ENCODE measurements around the gene UNC119. TPM values are rescaled to one million over a fixed set of nuclear protein-coding genes. Genes with fewer than 3 reads are reported as not detected.

The UNC119 gene
- total and polyA plus RNA-seq, 4 donors, result 14.0 to 20.0 (median 16.1) TPM

- DNase-seq (ENCODE audit: low spot score), result no peak
- Histone ChIP-seq H3K36me3 (ENCODE audit: control insufficient read depth in 4 of 4, insufficient read depth in 3 of 4, low read depth in 1 of 4, low read length in 3 of 4) (no peaks in the 10 kb centered on the region), H3K9ac (ENCODE audit: low read depth in 1 of 2, low read length in 2 of 2) (no peak overlapping the region), H3K4me1 (ENCODE audit: control insufficient read depth in 4 of 4, insufficient read depth in 4 of 4, low read length in 3 of 4) (no peaks in the 10 kb centered on the region), H3K27ac (ENCODE audit: low read depth in 1 of 2, low read length in 2 of 2) (no peak overlapping the region), H3K27me3 (ENCODE audit: control insufficient read depth in 4 of 4, insufficient read depth in 4 of 4, low read length in 3 of 4) (no peaks in the 10 kb centered on the region), H3K4me3 (ENCODE audit: low read depth in 1 of 3, low read length in 3 of 3) (no peak overlapping the region), H3K9me3 (ENCODE audit: control insufficient read depth in 4 of 4, low read length in 3 of 4) (no peaks in the 10 kb centered on the region)
- 77% methylated on average over 6 of the region's 6 CpGs for WGBS
- TF ChIP-seq SP1 (IDR thresholded peaks at IDR 0.05) (no peak), NR2F2 (IDR thresholded peaks at IDR 0.05) (no peak), EGR1 (IDR thresholded peaks at IDR 0.05; ENCODE audit: low read depth in 2 of 2) (no peak), RXRA (IDR thresholded peaks at IDR 0.05) (no peak), TAF1 (conservative IDR thresholded peaks at IDR 0.05) (no peak), ATF3 (IDR thresholded peaks at IDR 0.05) (no peak), GABPA (IDR thresholded peaks at IDR 0.05 in 1 of 2, conservative IDR thresholded peaks at IDR 0.05 in 1 of 2) (no peak), FOXA1 (IDR thresholded peaks at IDR 0.05) (no peak)
These were observed 34.3 kb downstream of the UNC119 start for GRCh38 chr17:28518132-28518531.

- Histone ChIP-seq H3K27me3 (ENCODE audit: control insufficient read depth in 4 of 4, insufficient read depth in 4 of 4, low read length in 3 of 4) (no peaks in the 10 kb centered on the region), H3K4me3 (ENCODE audit: low read depth in 1 of 3, low read length in 3 of 3) (no peak overlapping the region), H3K36me3 (ENCODE audit: control insufficient read depth in 4 of 4, insufficient read depth in 3 of 4, low read depth in 1 of 4, low read length in 3 of 4) (no peaks in the 10 kb centered on the region), H3K9me3 (ENCODE audit: control insufficient read depth in 4 of 4, low read length in 3 of 4) (no peaks in the 10 kb centered on the region), H3K9ac (ENCODE audit: low read depth in 1 of 2, low read length in 2 of 2) (no peak overlapping the region), H3K27ac (ENCODE audit: low read depth in 1 of 2, low read length in 2 of 2) (no peak overlapping the region), H3K4me1 (ENCODE audit: control insufficient read depth in 4 of 4, insufficient read depth in 4 of 4, low read length in 3 of 4) (no peaks in the 10 kb centered on the region)
- DNase-seq (ENCODE audit: low spot score), result no peak
- WGBS, result 98% methylated on average over 1 of the region's 1 CpG
- no peak for TF ChIP-seq ZBTB33 (IDR thresholded peaks at IDR 0.05)
- TF ChIP-seq RXRA (IDR thresholded peaks at IDR 0.05), result no peak
- no peak for TF ChIP-seq ATF3 (IDR thresholded peaks at IDR 0.05)
These were observed 36.9 kb downstream of the UNC119 start for GRCh38 chr17:28515518-28515917.

- H3K9ac ChIP-seq (ENCODE audit: low read depth in 1 of 2, low read length in 2 of 2), result no peak overlapping the region
These were observed 37.8 kb downstream of the UNC119 start for GRCh38 chr17:28514561-28515002.

More at GRCh38 chr17:28514561-28515002, 37.8 kb downstream of the UNC119 start:
- no peak for DNase-seq (ENCODE audit: low spot score)
- H3K4me3 ChIP-seq (ENCODE audit: low read depth in 1 of 3, low read length in 3 of 3), result no peak overlapping the region
- H3K36me3 ChIP-seq (ENCODE audit: control insufficient read depth in 4 of 4, insufficient read depth in 3 of 4, low read depth in 1 of 4, low read length in 3 of 4), result no peaks in the 10 kb centered on the region
- H3K27me3 ChIP-seq (ENCODE audit: control insufficient read depth in 4 of 4, insufficient read depth in 4 of 4, low read length in 3 of 4), result no peaks in the 10 kb centered on the region
- no peaks in the 10 kb centered on the region for H3K9me3 ChIP-seq (ENCODE audit: control insufficient read depth in 4 of 4, low read length in 3 of 4)
- no peak for TF ChIP-seq HNF4A (conservative IDR thresholded peaks at IDR 0.05)
- no peak for TF ChIP-seq CTCF (IDR thresholded peaks at IDR 0.05; ENCODE audit: low read depth, low read length, missing input control)
- no peak for TF ChIP-seq EGR1 (IDR thresholded peaks at IDR 0.05; ENCODE audit: low read depth in 2 of 2)
- no peak for TF ChIP-seq REST (IDR thresholded peaks at IDR 0.05)
- TF ChIP-seq TAF1 (conservative IDR thresholded peaks at IDR 0.05), result no peak
- TF ChIP-seq GABPA (IDR thresholded peaks at IDR 0.05 in 1 of 2, conservative IDR thresholded peaks at IDR 0.05 in 1 of 2), result no peak
- TF ChIP-seq ATF3 (IDR thresholded peaks at IDR 0.05), result no peak
- no peak for TF ChIP-seq ZBTB33 (IDR thresholded peaks at IDR 0.05)
- TF ChIP-seq MAX (IDR thresholded peaks at IDR 0.05), result no peak
- no peak for TF ChIP-seq YY1 (IDR thresholded peaks at IDR 0.05)
- no peaks in the 10 kb centered on the region for H3K4me1 ChIP-seq (ENCODE audit: control insufficient read depth in 4 of 4, insufficient read depth in 4 of 4, low read length in 3 of 4)
- no peak overlapping the region for H3K27ac ChIP-seq (ENCODE audit: low read depth in 1 of 2, low read length in 2 of 2)
- 66% methylated on average over 16 of the region's 16 CpGs for WGBS
